ENCODE data around the gene PTCD3. TPM values are rescaled to one million over a fixed set of nuclear protein-coding genes. Genes with fewer than 3 reads are reported as not detected.

Gene PTCD3
- polyA plus RNA-seq, 1 donor from 2014 or later: 214 TPM

GRCh38 chr2:86068648-86069047, 37.4 kb upstream of the PTCD3 start:
- Histone ChIP-seq H3K27ac (ENCODE audit: low read length) (no peak overlapping the region), H3K36me3 (ENCODE audit: insufficient read depth, low read length) (peaks cover 6% of the 10 kb centered on the region), H3K9me3 (ENCODE audit: low read length) (peaks cover 3% of the 10 kb centered on the region), H3K27me3 (ENCODE audit: insufficient read depth, low read depth, low read length) (no peaks in the 10 kb centered on the region), H2AFZ (ENCODE audit: low read depth, low read length) (no peak overlapping the region), H3K9ac (ENCODE audit: low read length) (no peak overlapping the region), H3K79me2 (replicated peaks; ENCODE audit: insufficient read depth, low read length) (no peaks in the 10 kb centered on the region), H3K9me2 (ENCODE audit: insufficient read depth, low read length) (no peaks in the 10 kb centered on the region), H3K4me3 (ENCODE audit: low read length) (no peak overlapping the region), H3K4me2 (ENCODE audit: low read length) (no peak overlapping the region), H4K20me1 (ENCODE audit: insufficient read depth) (no peaks in the 10 kb centered on the region), H3F3A (ENCODE audit: insufficient read depth, low read length, poor library complexity, severe bottlenecking) (no peaks in the 10 kb centered on the region)
- TF ChIP-seq MXI1 (conservative IDR thresholded peaks at IDR 0.05; ENCODE audit: poor library complexity, severe bottlenecking) (no peak), POLR2AphosphoS5 (IDR thresholded peaks at IDR 0.05) (no peak), EZH2 (IDR thresholded peaks at IDR 0.05; ENCODE audit: borderline replicate concordance, insufficient read depth, low read length, poor library complexity, severe bottlenecking) (no peak), RAD21 (conservative IDR thresholded peaks at IDR 0.05) (no peak), REST (IDR thresholded peaks at IDR 0.05; ENCODE audit: borderline replicate concordance) (no peak), TAF1 (IDR thresholded peaks at IDR 0.05; ENCODE audit: low read depth) (no peak)

GRCh38 chr2:86069091-86069685, 36.8 kb upstream of the PTCD3 start:
- Histone ChIP-seq H3K9me2 (ENCODE audit: insufficient read depth, low read length) (no peaks in the 10 kb centered on the region), H3F3A (ENCODE audit: insufficient read depth, low read length, poor library complexity, severe bottlenecking) (no peaks in the 10 kb centered on the region), H2AFZ (ENCODE audit: low read depth, low read length) (no peak overlapping the region), H3K27ac (ENCODE audit: low read length) (no peak overlapping the region), H3K79me2 (replicated peaks; ENCODE audit: insufficient read depth, low read length) (no peaks in the 10 kb centered on the region), H3K9ac (ENCODE audit: low read length) (no peak overlapping the region), H3K4me3 (ENCODE audit: low read length) (no peak overlapping the region), H3K36me3 (ENCODE audit: insufficient read depth, low read length) (peaks cover under 1% of the 10 kb centered on the region), H4K20me1 (ENCODE audit: insufficient read depth) (no peaks in the 10 kb centered on the region), H3K4me2 (ENCODE audit: low read length) (no peak overlapping the region), H3K9me3 (ENCODE audit: low read length) (no peaks in the 10 kb centered on the region), H3K27me3 (ENCODE audit: insufficient read depth, low read depth, low read length) (no peaks in the 10 kb centered on the region)
- TF ChIP-seq RAD21 (conservative IDR thresholded peaks at IDR 0.05) (no peak), EZH2 (IDR thresholded peaks at IDR 0.05; ENCODE audit: borderline replicate concordance, insufficient read depth, low read length, poor library complexity, severe bottlenecking) (no peak), EP300 (conservative IDR thresholded peaks at IDR 0.05; ENCODE audit: poor library complexity, severe bottlenecking) (no peak), REST (IDR thresholded peaks at IDR 0.05; ENCODE audit: borderline replicate concordance) (no peak), POLR2AphosphoS5 (IDR thresholded peaks at IDR 0.05) (no peak), MXI1 (conservative IDR thresholded peaks at IDR 0.05; ENCODE audit: poor library complexity, severe bottlenecking) (no peak), TAF1 (IDR thresholded peaks at IDR 0.05; ENCODE audit: low read depth) (no peak), CTCF (IDR thresholded peaks at IDR 0.05; ENCODE audit: poor library complexity, severe bottlenecking) (no peak), SMC3 (conservative IDR thresholded peaks at IDR 0.05; ENCODE audit: poor library complexity) (no peak)
